HepG2 (cell line): Measurements from ENCODE around the gene SEMA4A.

Experiments
- CC2D1A ChIP-seq: sonication (generic); formaldehyde crosslinking; IDR thresholded peaks from 2 replicates; pipeline ENCODE4 v1.8.1; 2023; ENCODE audit warnings: mild to moderate bottlenecking, missing genetic modification reagents
- GTF2F1 ChIP-seq: fragments of 150-350 bp; IDR thresholded peaks from 2 replicates; pipeline ENCODE4 v1.6.1; 2014; ENCODE audit warnings: low read length
- ISX ChIP-seq: sonication (generic); formaldehyde crosslinking; conservative IDR thresholded peaks from 2 replicates; pipeline ENCODE4 v1.5.0; 2020; ENCODE audit warnings: missing genetic modification reagents
- MAFF ChIP-seq: IDR thresholded peaks from 2 replicates; pipeline ENCODE4 v1.6.1; 2011; ENCODE audit warnings: low read depth, low read length, improper control_type of control experiment
- MXI1 ChIP-seq: IDR thresholded peaks from 3 replicates; pipeline ENCODE4 v1.6.1; 2012; ENCODE audit warnings: low read depth, low read length, inconsistent platforms, borderline replicate concordance
- RNF2 ChIP-seq: fragments of 450-650 bp; conservative IDR thresholded peaks from 2 replicates; pipeline ENCODE4 v1.6.1; 2016; ENCODE audit warnings: low read depth
- ZKSCAN8 ChIP-seq: IDR thresholded peaks from 2 replicates; pipeline ENCODE4 v1.6.1; 2016; ENCODE audit warnings: borderline replicate concordance, missing genetic modification reagents, missing compliant biosample characterization
- ZNF569 ChIP-seq: sonication (generic); formaldehyde crosslinking; IDR thresholded peaks from 2 replicates; pipeline ENCODE4 v1.5.0; 2020; ENCODE audit warnings: mild to moderate bottlenecking, missing genetic modification reagents, moderate library complexity, borderline replicate concordance
- ZNF670 ChIP-seq: sonication (generic); formaldehyde crosslinking; IDR thresholded peaks from 2 replicates; pipeline ENCODE4 v1.8.0; 2022; ENCODE audit warnings: mild to moderate bottlenecking, missing genetic modification reagents, borderline replicate concordance
- TF ChIP-seq, protein P1 (sequence below): IDR thresholded peaks from 2 replicates; pipeline ENCODE4 v1.6.1; 2016; ENCODE audit warnings: control low read depth
- TF ChIP-seq, protein P2 (sequence below): sonication (generic); formaldehyde crosslinking; conservative IDR thresholded peaks from 2 replicates; pipeline ENCODE4 v1.4.0; 2020; ENCODE audit warnings: missing genetic modification reagents

DNA sequence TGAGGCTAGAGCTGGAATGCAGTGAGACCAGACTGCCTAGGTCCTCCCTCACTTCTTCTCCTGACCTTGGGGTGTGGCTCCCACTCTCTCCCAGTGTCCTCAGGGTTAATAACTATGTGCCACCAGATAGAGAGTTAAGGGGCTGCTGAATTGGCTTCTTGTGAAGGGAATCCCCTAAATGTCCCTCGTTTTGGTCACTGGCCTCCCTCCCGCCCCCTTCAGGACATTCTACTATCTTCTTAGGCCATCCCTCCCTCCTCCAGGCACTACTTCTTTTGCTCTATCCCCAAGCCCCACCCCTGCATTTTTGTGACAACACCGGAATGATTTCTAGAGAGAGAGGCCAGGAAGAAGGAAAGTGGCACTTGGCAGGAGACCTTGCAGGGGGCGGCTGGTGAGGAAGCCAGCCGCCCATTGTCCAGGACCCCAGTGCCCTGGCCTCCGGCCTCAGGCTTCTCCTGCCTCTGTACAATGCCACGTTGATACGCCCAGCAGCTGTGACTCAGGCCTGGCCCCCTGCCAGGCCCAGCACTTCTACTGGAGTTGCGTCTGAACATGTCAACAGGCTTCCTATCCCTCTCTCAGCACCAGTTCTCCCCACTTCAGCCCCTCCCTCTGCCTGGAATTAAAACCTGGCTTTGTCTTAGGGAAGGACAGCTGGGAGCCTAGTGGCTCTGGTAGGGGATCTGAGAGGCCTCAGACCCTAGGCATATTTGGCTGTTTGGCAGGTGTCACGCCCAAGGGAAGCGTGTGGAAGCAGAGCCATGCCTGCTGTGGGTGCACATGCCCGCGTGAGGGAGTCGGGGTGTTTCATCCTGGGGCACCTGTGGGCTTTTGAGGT lies 29.8 kb upstream of the SEMA4A start:
- TF ChIP-seq RNF2, result no peak
- TF ChIP-seq, protein P1, sequence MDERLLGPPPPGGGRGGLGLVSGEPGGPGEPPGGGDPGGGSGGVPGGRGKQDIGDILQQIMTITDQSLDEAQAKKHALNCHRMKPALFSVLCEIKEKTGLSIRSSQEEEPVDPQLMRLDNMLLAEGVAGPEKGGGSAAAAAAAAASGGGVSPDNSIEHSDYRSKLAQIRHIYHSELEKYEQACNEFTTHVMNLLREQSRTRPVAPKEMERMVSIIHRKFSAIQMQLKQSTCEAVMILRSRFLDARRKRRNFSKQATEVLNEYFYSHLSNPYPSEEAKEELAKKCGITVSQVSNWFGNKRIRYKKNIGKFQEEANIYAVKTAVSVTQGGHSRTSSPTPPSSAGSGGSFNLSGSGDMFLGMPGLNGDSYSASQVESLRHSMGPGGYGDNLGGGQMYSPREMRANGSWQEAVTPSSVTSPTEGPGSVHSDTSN (CRISPR knock-in tag), result no peak
- TF ChIP-seq ISX (CRISPR knock-in tag), result no peak
- 0 out of 2 replicates have a peak, but pooled peaks have one; percentile 19 for TF ChIP-seq ZKSCAN8
- TF ChIP-seq ZNF569, result no peak
- no peak for TF ChIP-seq CC2D1A (CRISPR knock-in tag)
- 0 out of 2 replicates have a peak, but pooled peaks have one; percentile 1 for TF ChIP-seq MAFF
- TF ChIP-seq GTF2F1, result no peak
- TF ChIP-seq, protein P2, sequence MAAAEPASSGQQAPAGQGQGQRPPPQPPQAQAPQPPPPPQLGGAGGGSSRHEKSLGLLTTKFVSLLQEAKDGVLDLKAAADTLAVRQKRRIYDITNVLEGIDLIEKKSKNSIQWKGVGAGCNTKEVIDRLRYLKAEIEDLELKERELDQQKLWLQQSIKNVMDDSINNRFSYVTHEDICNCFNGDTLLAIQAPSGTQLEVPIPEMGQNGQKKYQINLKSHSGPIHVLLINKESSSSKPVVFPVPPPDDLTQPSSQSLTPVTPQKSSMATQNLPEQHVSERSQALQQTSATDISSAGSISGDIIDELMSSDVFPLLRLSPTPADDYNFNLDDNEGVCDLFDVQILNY (CRISPR knock-in tag), result no peak
- TF ChIP-seq MXI1, result peak; percentile 91; the same call in 1 of the 3 replicates
- no peak for TF ChIP-seq ZNF670 (CRISPR knock-in tag)
